ENCODE data around the gene DKK1.
"Not testable (repeated sequence)": the region's sequence is repeated elsewhere in the genome, so short reads cannot be mapped to it uniquely, and the experiment has no call there.

- not testable (repeated sequence) for TF ChIP-seq ZNF512 (CRISPR knock-in tag; IDR thresholded peaks at IDR 0.05; ENCODE audit: borderline replicate concordance); MXD4 (CRISPR knock-in tag; IDR thresholded peaks at IDR 0.05; ENCODE audit: borderline replicate concordance); IRF2 (CRISPR knock-in tag; IDR thresholded peaks at IDR 0.05; ENCODE audit: borderline replicate concordance, low read depth); ESRRA (CRISPR knock-in tag; IDR thresholded peaks at IDR 0.05; ENCODE audit: borderline replicate concordance); CTCF (IDR thresholded peaks at IDR 0.05); CBFB (CRISPR knock-in tag; IDR thresholded peaks at IDR 0.05; ENCODE audit: low read depth); E2F5 (CRISPR knock-in tag; IDR thresholded peaks at IDR 0.05); ATF6 (CRISPR knock-in tag; IDR thresholded peaks at IDR 0.05); MAX (CRISPR knock-in tag; IDR thresholded peaks at IDR 0.05); NFATC4 (CRISPR knock-in tag; IDR thresholded peaks at IDR 0.05)
Observed at GRCh38 chr10:52365547-52366432, 51.7 kb downstream of the DKK1 start.

Measured in WTC11 (cell line).